Fibroblast of skin of abdomen (primary cell): Measurements from ENCODE around the gene JAKMIP2.
A peak's percentile ranks its signal among the peaks of the same experiment; 100 is the strongest.
"Not testable (repeated sequence)": the region's sequence is repeated elsewhere in the genome, so short reads cannot be mapped to it uniquely, and the experiment has no call there.

Source experiments
- DNase-seq: peaks from one replicate; pipeline ENCODE4 v3.0.0-alpha.2; 2013

The JAKMIP2 gene

GRCh38 chr5:147644460-147644859 lies 138.1 kb downstream of the JAKMIP2 start:
- DNase-seq: no peak

GRCh38 chr5:147643142-147643541 lies 139.4 kb downstream of the JAKMIP2 start:
- no peak for DNase-seq

GRCh38 chr5:147642666-147643065 lies 139.9 kb downstream of the JAKMIP2 start:
- no peak for DNase-seq

- DNase-seq: no peak
These were observed 143.2 kb downstream of the JAKMIP2 start for GRCh38 chr5:147639321-147639720.

DNA sequence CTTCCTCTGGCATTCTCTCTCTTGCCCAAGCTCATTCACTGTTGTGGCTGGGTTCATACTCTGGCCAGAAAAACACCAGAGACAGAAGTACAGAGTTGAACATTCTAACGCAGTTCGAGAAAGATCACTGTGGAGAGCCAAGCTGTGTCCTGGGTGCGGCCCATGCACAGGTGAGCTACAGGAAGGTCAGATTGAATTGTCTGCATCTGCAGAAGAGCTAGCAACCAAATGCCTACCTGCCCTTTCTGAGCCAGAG lies 145.9 kb downstream of the JAKMIP2 start:
- no peak for DNase-seq

DNA sequence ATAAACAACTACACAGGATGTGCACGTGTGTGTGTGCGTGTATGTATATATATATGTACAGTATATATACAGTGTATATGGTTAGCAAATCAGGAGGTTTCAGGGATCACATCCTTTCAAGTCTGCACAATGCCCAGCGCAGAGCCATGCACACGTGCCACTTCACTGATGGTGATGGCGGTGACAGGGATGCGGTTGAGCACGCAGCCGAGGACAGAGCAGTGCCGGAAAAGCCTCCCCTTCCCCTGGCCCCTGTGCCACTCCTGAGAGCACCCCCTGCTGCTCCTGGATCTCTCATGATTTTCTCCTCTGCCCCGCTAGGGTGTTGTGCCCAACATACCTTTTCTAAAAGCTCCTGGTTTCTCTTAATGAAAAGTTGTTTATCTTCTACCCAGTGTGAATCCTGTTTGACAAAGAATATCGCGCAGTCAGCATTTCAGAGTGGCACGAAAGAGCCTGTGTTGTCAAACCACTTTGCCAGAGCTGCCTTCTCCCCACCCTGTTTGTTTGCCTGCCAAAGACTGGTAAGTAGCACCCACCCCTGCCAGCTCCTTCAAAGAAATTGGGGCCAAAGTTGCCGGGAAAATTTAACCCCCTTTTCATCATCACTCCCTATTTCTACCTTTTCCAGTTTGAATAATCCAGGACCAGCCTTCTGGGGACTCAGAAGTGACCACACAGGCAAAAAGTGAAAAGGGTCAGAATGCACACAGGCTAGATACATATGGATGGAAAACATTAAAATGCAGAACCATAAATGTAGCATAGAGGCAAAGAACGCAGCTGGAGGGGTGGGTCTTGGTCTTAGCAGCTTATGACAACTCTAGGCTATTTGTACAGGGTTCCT lies 146.4 kb downstream of the JAKMIP2 start:
- no peak for DNase-seq

DNA sequence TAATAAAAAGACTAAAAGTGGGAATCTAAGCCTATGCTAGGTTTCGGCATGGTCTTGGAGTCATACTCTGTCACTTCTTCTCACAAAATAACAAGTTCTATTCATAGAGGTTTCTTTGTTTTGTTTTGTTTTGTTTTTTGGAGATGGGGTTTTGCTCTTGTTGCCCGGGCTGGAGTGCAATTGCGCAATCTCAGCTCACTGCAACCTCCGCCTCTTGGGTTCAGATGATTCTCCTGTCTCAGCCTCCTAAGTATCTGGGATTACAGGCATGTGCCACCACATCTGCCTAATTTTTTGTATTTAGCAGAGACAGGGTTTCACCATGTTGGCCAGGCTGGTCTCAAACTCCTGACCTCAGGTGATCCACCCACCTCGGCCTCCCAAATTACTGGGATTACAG lies 147.1 kb downstream of the JAKMIP2 start:
- not testable (repeated sequence) for DNase-seq

- DNase-seq: no peak
These were observed 149.4 kb downstream of the JAKMIP2 start for GRCh38 chr5:147633173-147633572.

DNA sequence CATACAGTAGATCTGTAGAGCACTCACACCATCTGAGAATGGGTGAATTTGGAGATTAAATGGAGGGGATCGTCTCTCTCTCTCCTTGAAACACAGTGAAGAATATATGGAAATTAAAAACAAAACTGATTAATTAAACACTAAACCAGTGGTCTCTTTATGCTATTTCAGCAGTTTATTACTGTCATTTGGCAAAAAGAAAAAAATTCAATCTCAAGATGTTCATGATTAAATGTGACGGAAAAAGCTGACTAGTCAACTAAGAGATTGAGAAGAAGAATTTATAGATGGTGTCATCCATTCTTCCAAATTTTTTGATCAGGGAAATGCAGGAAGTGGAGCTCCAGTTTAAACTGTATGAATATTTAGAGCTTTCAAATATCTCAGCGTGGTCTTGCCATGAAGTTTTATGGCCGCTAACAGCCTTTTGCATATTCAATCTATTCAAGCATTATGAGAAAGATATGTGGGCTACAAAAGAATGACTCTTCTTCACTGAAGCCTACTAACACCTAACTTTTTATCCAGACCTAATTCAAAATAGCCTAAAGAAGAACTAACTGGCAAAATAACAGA lies 151.0 kb downstream of the JAKMIP2 start:
- no peak for DNase-seq

DNA sequence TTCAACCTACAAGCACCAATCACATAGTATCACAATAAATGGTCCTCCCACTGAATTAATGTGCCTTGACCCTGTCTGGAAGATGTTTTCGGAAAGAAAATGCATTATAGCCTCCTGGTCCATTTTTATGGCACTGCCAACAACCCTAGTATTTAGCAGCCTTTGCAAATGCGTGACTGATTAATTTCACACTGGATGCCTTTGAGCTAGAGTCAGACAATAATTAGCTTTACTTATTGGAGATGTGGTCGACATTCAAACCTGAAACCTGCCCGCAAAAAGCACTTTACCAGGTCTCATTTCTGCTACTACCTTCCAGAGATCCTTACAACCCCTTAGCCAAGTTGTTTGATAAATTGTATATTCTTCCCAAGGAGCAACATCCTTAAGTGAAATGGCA lies 153.3 kb downstream of the JAKMIP2 start:
- no peak for DNase-seq

DNA sequence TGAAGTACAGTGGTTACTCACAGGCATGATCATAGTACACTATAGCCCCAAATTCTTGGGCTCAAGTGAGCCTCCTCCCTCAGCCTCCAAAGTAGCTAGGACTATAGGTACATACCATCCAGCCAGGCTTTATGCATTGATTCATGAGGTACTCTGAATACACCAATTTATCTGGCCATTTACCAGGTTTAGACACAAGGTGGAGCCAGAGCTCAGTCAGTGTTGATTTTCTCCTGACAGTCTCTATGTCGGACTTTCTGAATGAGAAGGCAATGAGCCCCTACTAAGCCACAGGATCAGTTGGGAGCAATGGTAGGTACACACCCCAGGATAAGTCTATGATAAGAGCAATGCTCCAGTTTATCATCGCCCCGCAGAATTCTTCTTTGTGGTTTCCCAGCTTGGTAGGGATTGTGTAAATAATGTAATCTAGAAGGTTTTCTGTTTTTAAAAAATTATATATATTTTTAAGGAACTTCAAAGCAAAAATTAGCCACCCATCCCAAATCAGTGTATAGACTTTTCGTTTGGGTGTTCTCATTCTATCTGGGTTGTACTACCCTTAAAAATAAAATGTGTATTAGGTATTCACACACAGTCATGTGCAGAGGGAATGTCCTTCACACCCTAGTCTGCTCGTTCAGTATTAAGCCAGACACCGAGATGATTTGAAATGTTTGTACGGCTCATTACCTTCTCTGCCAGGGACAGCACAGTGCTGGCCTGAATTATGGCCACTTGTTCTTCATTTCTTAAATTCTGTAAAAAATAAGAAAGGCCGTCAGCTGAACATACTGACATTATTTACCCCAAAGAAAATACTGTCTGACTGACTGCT lies 154.3 kb downstream of the JAKMIP2 start:
- peak; percentile 62 for DNase-seq

- DNase-seq: no peak
These were observed 156.1 kb downstream of the JAKMIP2 start for GRCh38 chr5:147626464-147626863.

- no peak for DNase-seq
These were observed 161.5 kb downstream of the JAKMIP2 start for GRCh38 chr5:147621016-147621415.

- DNase-seq: peak; percentile 6
These were observed 163.1 kb downstream of the JAKMIP2 start for GRCh38 chr5:147619281-147619878.

- no peak for DNase-seq
These were observed 164.7 kb downstream of the JAKMIP2 start for GRCh38 chr5:147617711-147618350.

GRCh38 chr5:147617191-147617606 lies 165.3 kb downstream of the JAKMIP2 start:
- no peak for DNase-seq

DNA sequence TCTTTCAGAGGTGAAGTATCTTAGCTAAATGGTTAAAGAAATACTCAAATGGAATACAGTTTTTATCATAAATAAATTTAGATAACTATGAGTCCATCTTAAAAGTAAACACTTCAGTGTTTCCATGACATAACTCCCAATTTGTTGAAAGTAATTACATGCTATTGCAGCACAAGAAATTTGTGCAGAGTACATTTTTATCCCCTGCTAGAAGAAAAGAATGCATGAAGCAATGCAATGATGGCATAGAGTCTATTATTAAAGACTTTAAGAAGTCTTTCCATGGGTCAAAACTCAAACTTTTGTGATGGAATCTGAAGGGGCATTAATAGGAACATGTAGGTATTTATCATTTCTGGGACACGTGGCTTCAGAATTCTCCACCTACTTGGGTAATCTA lies 166.1 kb downstream of the JAKMIP2 start:
- DNase-seq: no peak

DNA sequence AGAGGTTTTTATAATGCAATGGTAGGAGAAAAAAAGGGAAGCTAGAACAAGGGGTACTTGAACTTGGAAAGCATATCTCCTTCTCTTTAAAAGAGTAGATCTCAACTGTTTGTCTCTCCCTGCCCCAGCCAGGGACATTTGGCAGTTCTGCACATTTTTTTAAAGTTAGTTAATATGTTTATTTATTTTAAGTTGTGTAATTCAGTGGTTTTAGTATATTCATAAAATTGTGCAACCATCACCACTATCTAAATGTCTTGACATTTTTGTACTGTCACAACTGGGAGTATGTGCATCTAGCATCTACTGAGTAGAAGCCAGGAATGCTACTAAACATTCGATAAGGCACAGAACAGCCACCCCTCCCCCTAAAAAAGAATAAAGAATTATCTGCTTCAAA lies 169.2 kb downstream of the JAKMIP2 start:
- peak; percentile 29 for DNase-seq

DNA sequence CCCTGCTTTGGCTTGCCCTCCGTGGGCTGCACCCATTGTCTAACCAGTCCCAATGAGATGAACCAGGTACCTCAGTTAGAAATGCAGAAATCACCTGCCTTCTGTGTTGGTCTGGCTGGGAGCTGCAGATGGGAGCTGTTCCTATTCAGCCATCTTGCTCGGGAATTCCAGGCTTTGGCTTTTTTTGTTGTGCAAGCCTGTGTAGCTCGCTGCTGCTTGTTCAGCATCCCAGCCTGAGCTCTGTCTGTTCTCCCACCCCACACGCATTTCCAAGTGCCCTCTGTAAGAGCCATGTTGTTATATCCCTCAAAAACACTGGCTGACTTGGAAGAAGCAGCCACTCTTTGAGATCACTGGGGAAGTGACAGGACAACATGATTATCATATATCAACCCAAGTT lies 171.0 kb downstream of the JAKMIP2 start:
- DNase-seq: no peak

DNA sequence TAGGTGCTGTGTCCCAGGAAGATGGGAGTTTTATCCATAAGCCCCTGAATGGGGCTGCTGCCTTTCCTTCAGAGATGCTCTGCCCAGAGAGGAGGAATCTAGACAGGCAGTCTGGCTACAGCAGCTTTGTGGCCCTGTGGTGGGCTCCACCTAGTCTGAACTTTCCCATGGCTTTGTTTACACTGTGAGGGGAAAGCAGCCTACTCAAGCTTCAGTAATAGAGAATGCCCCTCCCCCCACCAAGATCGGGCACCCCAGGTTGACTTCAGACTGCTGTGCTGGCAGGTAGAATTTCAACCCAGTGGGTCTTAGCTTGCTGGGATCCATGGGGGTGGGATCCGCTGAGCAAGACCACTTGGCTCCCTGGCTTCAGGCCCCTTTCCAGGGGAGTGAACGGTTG lies 171.7 kb downstream of the JAKMIP2 start:
- no peak for DNase-seq

DNA sequence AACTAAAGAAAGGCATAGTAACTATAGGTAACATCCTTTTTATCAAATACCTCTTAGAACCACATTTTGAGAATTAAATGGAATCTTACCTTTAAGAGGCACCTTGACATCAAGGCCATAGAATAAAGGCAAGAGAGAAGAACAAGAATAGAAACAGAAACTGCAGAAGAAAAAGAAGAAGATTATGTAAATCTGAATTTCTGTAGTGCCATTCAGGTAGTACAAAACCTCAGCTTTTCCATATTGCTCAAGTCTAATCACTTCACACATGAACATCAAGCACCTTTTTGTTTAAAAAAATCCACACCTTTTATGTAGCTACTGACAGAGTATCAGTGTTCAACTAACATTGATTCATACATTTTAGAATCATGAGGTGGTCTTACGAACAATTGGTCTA lies 180.9 kb downstream of the JAKMIP2 start:
- no peak for DNase-seq

GRCh38 chr5:147591120-147591519 lies 191.4 kb downstream of the JAKMIP2 start:
- DNase-seq: no peak

- DNase-seq: no peak
These were observed 192.4 kb downstream of the JAKMIP2 start for GRCh38 chr5:147590096-147590495.
